Fibroblast of villous mesenchyme (primary cell): ENCODE results near the gene COL8A2. TPM values are rescaled to one million over a fixed set of nuclear protein-coding genes. Genes with fewer than 3 reads are reported as not detected.

Source experiments
- DNase-seq: peaks from one replicate; pipeline ENCODE4 v3.0.0-alpha.2; 2010; ENCODE audit warnings: low read depth
- H3K4me3 ChIP-seq: 2 replicates; pipeline ENCODE4 v1.5.1; 2011; ENCODE audit warnings: low read depth, mild to moderate bottlenecking, low read length
- total RNA-seq: library from RNA; depleted of rRNA; stranded (reverse); fragments of >200 nt; gene quantifications from 2 replicates; pipeline ENCODE4 v1.2.3, GENCODE V29; 2012
- TF ChIP-seq, protein P1 (sequence below): IDR thresholded peaks from 2 replicates; pipeline ENCODE4 v1.5.1; 2012; ENCODE audit warnings: low read depth, mild to moderate bottlenecking, low read length; ENCODE audit not compliant: insufficient read depth

The COL8A2 gene
- total RNA-seq, 1 donor: 4.7 TPM

DNA sequence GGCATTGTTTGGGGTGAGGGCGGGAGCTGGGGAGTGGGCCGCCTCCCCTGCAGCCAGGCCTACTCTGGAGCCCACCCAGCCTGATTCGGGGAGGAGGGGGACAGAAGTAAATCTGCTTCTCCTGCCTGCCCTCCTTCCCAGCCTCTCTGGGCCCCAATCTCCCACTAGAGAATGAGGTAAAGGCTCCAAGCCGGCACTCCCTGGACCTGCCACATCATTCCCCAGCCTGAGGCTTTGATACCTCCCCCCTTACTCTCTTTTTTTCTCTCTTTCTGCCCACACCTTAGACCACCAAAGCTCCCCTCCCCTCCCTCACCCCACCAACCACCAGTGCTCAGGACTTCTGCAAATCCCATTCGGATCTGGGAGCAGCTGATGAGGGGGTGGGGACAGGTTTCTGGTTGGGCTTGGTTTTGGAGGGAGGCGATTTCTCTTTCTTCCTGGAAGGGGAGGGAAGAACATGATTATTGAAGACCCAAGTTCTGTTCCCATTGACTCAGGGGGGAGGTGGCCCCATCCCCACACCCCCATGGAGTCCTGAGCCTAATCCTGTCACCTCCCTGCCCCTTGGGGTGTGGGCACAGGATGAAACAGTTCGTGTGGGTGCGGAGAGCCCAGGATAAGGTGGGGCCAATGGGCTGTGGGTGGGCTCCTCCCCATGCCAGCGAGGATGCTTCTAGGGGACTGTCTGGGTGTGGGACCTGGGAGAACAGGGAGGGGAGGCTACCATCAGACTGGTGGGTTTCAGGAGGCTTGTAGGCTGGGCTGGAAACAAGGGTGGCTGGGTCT, 32.3 kb upstream of the COL8A2 start:
- TF ChIP-seq, protein P1, sequence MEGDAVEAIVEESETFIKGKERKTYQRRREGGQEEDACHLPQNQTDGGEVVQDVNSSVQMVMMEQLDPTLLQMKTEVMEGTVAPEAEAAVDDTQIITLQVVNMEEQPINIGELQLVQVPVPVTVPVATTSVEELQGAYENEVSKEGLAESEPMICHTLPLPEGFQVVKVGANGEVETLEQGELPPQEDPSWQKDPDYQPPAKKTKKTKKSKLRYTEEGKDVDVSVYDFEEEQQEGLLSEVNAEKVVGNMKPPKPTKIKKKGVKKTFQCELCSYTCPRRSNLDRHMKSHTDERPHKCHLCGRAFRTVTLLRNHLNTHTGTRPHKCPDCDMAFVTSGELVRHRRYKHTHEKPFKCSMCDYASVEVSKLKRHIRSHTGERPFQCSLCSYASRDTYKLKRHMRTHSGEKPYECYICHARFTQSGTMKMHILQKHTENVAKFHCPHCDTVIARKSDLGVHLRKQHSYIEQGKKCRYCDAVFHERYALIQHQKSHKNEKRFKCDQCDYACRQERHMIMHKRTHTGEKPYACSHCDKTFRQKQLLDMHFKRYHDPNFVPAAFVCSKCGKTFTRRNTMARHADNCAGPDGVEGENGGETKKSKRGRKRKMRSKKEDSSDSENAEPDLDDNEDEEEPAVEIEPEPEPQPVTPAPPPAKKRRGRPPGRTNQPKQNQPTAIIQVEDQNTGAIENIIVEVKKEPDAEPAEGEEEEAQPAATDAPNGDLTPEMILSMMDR: no peak
- peak overlapping the region; percentile 97 for H3K4me3 ChIP-seq
- DNase-seq: peak; percentile 37

DNA sequence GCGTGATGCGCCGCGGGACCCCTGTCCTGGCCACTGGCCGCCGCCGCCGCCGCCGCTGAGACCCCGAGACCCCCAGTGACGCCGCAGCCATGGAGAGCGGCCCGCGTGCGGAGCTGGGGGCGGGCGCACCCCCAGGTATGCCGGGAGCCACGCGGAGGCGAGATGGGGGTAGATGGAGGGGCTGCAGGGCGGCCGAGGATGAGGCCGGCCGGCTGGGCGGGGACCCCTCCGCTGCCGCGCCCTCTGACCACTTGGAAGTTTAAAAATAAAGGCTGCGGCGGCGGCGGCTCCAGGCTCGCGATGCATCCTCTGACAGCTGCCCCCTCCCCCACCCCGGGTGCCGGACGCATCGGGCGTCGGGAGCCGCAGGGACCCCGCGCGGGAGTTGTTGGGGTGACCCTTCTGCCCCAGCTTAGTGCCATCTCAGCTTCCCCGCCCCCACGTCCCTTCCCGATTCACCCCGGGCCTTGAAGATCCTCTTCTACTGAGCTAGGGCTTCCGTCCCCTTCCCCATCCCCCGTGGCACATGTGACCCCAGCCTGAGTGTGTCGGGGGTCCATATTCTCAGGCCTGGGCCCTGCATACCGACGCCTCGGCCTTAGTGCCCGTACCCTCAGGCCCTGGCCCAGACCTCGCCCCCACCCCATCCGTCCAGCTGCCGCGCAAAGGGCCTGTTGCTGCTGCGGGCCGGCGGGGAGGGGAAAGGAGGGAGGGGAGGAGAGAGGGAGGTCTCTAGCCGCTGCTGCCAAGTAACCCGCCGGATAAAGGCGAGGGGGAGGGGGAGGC, 31.5 kb upstream of the COL8A2 start:
- TF ChIP-seq, protein P1: no peak
- peak overlapping the region; percentile 97 for H3K4me3 ChIP-seq
- peak; percentile 68 for DNase-seq

DNA sequence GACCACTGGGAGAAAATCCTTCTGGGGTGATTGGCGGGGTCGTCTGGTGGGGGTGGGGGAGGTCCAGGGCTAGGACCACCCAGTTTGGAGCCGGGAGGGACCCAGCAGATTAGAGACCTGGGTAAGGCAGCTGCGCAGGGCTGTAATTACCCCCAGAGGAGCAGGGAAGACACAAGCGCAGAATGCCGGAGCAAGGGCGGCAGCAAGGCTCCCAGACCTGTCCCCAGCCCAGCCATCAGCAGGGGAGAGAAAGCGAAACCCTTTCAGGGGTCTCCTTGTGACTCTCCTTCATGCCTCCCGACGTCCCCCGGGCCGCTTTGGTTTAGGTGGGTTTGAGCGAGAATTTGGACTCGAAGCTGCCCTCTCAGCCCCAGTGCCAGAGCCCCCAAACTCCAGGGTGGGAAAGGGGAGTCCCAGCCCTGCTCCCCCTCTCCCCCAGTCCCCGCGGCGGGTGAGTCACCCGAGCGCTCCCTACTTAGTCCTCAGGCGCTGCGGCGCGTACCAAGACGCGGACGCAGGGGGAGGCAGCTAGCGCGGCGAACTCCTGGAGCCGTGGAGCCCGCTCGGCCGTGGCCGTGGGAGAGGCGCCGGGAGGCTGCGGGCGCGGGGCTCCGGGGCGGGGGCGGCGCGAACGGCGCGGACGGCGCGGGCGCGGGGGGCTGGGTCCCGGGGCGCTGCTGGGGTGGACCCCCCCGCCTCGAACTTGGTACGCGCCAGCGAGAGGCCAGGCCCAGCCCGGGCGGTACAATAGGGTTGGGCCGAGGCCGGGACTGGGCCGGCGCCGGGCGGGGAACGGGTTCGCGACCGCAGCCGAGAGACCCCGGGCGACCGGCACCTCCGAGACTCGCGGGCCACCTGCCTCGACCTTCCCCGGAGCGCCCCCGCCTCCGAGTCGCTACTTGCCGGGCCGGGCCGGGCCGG, 30.6 kb upstream of the COL8A2 start, which contains the start of gene MAP7D1:
Gene MAP7D1, plus strand, starts transcription at position 753 of the 921 bp plus-strand sequence. CDS start 258 bp downstream, outside the sequence.
- H3K4me3 ChIP-seq: peak within 1 kb of the TSS; percentile 97
- TF ChIP-seq, protein P1: no peak
- DNase-seq: peak; percentile 86

DNA sequence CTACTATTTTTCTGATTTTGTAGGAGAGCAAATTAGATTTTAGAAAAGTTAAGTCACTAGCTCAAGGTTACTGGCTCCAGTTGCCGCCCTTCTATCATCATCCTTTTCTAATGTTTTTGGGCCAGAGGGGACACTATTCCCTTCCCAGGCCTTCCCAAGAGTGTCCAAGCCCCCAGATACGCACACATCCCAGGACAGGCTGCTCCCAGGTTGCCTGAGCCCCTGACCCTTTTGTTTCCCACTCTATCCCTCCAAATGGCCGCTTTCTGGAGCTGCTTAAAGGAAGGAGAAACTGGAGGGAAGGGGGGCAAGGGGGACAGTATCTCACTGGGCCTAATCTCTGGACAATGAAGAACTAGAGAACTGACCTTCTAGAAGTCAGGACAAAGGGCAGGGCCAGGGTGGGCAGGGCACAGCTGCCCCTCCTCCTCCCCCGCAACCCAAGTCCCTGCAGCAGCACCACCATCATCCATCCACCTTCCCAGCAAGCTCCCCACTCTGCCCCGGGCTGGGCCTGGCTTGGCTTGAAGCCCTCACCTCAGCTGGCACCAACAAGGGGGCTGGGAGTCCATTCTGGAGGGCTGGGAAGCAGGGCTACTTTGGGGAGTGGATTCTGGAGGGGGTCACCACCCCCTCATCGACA, 29.9 kb upstream of the COL8A2 start:
- TF ChIP-seq, protein P1: no peak
- peak overlapping the region; percentile 97 for H3K4me3 ChIP-seq
- no peak for DNase-seq

DNA sequence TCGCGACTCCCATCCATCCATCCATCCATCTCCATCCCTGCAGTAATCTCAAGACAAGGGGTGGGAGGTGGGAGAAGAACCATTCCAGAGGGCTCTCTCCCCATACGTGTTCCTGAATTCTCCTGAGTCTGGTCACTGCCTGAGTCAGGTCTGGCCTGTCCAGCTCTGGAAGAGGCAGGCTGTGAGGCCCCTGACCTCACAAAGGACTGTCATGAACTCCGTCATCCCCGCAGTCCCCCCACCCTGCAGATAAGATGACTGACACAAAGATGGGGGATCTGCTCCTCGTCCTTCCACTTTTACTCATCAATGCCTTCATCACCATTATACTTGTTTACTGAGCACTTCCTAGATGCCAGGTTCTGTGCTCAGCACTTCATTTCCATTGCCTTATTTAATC, 29.3 kb upstream of the COL8A2 start:
- no peak for DNase-seq
- no peak overlapping the region for H3K4me3 ChIP-seq
- TF ChIP-seq, protein P1: no peak

DNA sequence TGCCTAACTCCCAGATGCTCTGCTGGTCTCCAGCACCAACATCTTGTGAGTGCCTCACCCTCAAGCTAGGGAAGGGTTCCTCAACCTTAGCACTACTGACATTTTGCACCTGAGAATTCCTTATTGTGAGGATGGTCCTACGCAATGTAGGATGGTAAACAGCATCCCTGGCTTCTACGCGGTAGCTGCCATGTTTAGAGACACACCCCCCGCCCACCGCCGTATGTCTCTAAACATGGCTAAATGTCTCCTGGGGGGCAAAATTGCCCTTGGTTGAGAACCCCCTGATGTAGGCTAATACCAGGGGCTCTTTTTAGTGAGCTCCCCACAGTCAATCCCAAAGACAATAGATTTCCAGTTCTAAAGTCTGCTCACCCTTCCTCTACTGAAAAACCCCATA, 28.5 kb upstream of the COL8A2 start:
- H3K4me3 ChIP-seq: no peak overlapping the region
- DNase-seq: no peak
- TF ChIP-seq, protein P1: no peak
